Measurements from ENCODE around the gene BOLL. TPM values are rescaled to one million over a fixed set of nuclear protein-coding genes. Genes with fewer than 3 reads are reported as not detected.

BOLL gene
- polyA plus RNA-seq, 1 donor from 2014 or later: not detected

DNA sequence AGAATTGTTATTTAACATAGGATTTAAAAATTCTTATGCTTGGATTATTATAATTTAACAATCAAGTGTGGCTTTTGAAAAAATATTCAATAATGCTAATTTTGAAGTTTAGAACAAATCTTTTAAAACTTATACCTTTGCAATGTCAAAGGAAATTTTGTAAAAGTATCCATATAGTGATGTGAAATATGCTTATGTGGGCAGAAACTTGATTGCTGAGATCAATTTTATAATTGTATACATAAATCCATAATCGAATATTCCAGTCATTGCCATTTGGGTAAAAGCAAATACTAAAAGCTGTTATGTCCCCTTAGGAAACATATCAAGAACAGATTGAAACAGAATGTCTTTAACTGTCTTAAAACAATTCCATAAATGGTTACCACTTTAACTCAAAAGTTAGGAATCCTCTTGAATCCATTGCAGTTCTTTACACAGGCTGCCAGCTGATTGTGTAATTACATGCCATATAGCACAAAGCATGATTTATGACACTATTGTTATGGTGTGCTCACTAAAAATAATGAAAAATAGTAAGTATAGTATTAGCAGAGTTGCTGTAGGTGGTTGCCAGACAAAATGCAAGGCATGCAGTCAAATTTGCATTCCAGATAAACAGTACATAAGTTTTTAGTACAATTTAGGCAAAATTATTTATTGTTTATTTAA lies 43.5 kb upstream of the BOLL start:
- Histone ChIP-seq H2AFZ (ENCODE audit: low read depth, low read length) (no peak overlapping the region), H3K27me3 (ENCODE audit: insufficient read depth, low read depth, low read length) (no peaks in the 10 kb centered on the region), H3K4me2 (ENCODE audit: low read length) (no peak overlapping the region), H3K9me3 (ENCODE audit: low read length) (no peaks in the 10 kb centered on the region), H3K36me3 (ENCODE audit: insufficient read depth, low read length) (no peaks in the 10 kb centered on the region), H3K27ac (ENCODE audit: low read length) (no peak overlapping the region), H3K9ac (ENCODE audit: low read length) (no peak overlapping the region), H3F3A (ENCODE audit: insufficient read depth, low read length, poor library complexity, severe bottlenecking) (no peaks in the 10 kb centered on the region), H3K9me2 (ENCODE audit: insufficient read depth, low read length) (no peaks in the 10 kb centered on the region), H3K79me2 (replicated peaks; ENCODE audit: insufficient read depth, low read length) (no peaks in the 10 kb centered on the region), H3K4me3 (ENCODE audit: low read length) (no peak overlapping the region), H4K20me1 (ENCODE audit: insufficient read depth) (no peaks in the 10 kb centered on the region)
- TF ChIP-seq SMC3 (conservative IDR thresholded peaks at IDR 0.05; ENCODE audit: poor library complexity) (no peak), EZH2 (IDR thresholded peaks at IDR 0.05; ENCODE audit: borderline replicate concordance, insufficient read depth, low read length, poor library complexity, severe bottlenecking) (no peak), TAF1 (IDR thresholded peaks at IDR 0.05; ENCODE audit: low read depth) (no peak), RAD21 (conservative IDR thresholded peaks at IDR 0.05) (no peak), MXI1 (conservative IDR thresholded peaks at IDR 0.05; ENCODE audit: poor library complexity, severe bottlenecking) (no peak), EP300 (conservative IDR thresholded peaks at IDR 0.05; ENCODE audit: poor library complexity, severe bottlenecking) (no peak), POLR2AphosphoS5 (IDR thresholded peaks at IDR 0.05) (no peak)
- TF ChIP-seq, protein P1, sequence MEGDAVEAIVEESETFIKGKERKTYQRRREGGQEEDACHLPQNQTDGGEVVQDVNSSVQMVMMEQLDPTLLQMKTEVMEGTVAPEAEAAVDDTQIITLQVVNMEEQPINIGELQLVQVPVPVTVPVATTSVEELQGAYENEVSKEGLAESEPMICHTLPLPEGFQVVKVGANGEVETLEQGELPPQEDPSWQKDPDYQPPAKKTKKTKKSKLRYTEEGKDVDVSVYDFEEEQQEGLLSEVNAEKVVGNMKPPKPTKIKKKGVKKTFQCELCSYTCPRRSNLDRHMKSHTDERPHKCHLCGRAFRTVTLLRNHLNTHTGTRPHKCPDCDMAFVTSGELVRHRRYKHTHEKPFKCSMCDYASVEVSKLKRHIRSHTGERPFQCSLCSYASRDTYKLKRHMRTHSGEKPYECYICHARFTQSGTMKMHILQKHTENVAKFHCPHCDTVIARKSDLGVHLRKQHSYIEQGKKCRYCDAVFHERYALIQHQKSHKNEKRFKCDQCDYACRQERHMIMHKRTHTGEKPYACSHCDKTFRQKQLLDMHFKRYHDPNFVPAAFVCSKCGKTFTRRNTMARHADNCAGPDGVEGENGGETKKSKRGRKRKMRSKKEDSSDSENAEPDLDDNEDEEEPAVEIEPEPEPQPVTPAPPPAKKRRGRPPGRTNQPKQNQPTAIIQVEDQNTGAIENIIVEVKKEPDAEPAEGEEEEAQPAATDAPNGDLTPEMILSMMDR (IDR thresholded peaks at IDR 0.05; ENCODE audit: poor library complexity, severe bottlenecking): no peak
- TF ChIP-seq, protein P2, sequence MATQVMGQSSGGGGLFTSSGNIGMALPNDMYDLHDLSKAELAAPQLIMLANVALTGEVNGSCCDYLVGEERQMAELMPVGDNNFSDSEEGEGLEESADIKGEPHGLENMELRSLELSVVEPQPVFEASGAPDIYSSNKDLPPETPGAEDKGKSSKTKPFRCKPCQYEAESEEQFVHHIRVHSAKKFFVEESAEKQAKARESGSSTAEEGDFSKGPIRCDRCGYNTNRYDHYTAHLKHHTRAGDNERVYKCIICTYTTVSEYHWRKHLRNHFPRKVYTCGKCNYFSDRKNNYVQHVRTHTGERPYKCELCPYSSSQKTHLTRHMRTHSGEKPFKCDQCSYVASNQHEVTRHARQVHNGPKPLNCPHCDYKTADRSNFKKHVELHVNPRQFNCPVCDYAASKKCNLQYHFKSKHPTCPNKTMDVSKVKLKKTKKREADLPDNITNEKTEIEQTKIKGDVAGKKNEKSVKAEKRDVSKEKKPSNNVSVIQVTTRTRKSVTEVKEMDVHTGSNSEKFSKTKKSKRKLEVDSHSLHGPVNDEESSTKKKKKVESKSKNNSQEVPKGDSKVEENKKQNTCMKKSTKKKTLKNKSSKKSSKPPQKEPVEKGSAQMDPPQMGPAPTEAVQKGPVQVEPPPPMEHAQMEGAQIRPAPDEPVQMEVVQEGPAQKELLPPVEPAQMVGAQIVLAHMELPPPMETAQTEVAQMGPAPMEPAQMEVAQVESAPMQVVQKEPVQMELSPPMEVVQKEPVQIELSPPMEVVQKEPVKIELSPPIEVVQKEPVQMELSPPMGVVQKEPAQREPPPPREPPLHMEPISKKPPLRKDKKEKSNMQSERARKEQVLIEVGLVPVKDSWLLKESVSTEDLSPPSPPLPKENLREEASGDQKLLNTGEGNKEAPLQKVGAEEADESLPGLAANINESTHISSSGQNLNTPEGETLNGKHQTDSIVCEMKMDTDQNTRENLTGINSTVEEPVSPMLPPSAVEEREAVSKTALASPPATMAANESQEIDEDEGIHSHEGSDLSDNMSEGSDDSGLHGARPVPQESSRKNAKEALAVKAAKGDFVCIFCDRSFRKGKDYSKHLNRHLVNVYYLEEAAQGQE (IDR thresholded peaks at IDR 0.05; ENCODE audit: borderline replicate concordance): no peak

DNA sequence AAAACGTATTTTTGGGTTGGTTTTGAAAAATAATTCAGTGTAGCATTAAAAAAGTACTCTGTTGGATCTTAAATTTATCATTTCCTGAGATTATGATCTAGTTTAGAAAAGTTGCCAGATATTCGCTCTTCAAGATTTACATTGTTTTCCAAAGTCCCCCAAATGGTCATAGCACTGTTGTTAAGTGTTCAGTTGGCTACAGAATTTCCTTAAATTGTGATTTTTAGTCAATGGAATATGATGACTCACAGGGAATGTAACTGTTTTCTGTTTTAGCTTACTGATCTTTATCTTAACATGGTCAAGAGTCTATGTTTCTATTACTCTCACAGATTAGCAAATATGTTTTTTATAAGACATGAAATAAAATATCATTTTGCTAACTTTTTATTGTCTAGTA lies 42.5 kb upstream of the BOLL start:
- H3K27ac ChIP-seq (ENCODE audit: low read length): no peak overlapping the region
- TF ChIP-seq EZH2 (IDR thresholded peaks at IDR 0.05; ENCODE audit: borderline replicate concordance, insufficient read depth, low read length, poor library complexity, severe bottlenecking) (no peak), MXI1 (conservative IDR thresholded peaks at IDR 0.05; ENCODE audit: poor library complexity, severe bottlenecking) (no peak), RAD21 (conservative IDR thresholded peaks at IDR 0.05) (no peak), TAF1 (IDR thresholded peaks at IDR 0.05; ENCODE audit: low read depth) (no peak), POLR2AphosphoS5 (IDR thresholded peaks at IDR 0.05) (no peak)
- TF ChIP-seq, protein P1 (IDR thresholded peaks at IDR 0.05; ENCODE audit: poor library complexity, severe bottlenecking): no peak
- TF ChIP-seq, protein P2 (IDR thresholded peaks at IDR 0.05; ENCODE audit: borderline replicate concordance): no peak
- no peaks in the 10 kb centered on the region for H4K20me1 ChIP-seq (ENCODE audit: insufficient read depth)
- no peaks in the 10 kb centered on the region for H3K9me3 ChIP-seq (ENCODE audit: low read length)
- no peak overlapping the region for H3K4me2 ChIP-seq (ENCODE audit: low read length)
- H3K36me3 ChIP-seq (ENCODE audit: insufficient read depth, low read length): no peaks in the 10 kb centered on the region
- H3K9ac ChIP-seq (ENCODE audit: low read length): no peak overlapping the region
- no peak overlapping the region for H2AFZ ChIP-seq (ENCODE audit: low read depth, low read length)
- H3K79me2 ChIP-seq (replicated peaks; ENCODE audit: insufficient read depth, low read length): no peaks in the 10 kb centered on the region
- H3K9me2 ChIP-seq (ENCODE audit: insufficient read depth, low read length): no peaks in the 10 kb centered on the region
- no peak overlapping the region for H3K4me3 ChIP-seq (ENCODE audit: low read length)
- H3F3A ChIP-seq (ENCODE audit: insufficient read depth, low read length, poor library complexity, severe bottlenecking): no peaks in the 10 kb centered on the region
- no peaks in the 10 kb centered on the region for H3K27me3 ChIP-seq (ENCODE audit: insufficient read depth, low read depth, low read length)
